HCT116 (cell line): ENCODE measurements around the gene NFKB2. TPM values are rescaled to one million over a fixed set of nuclear protein-coding genes. Genes with fewer than 3 reads are reported as not detected.

Experiments
- ATAC-seq: fragments of 200-7000 bp; cut with Tn5 transposase; 2 replicates; pipeline ENCODE4 v1.9.1; 2020; ENCODE audit warnings: mild to moderate bottlenecking, moderate library complexity
- BruUV-seq: library from RNA; stranded (reverse); fragments of 400-500 nt; replicated peaks from 2 replicates; lab custom pipeline; 2021; lab: Mats Ljungman, UMichigan
- CTCF ChIA-PET: fragments of 300-600 bp; sonication (Branson Sonifier 250); formaldehyde crosslinking; loops from one replicate; lab custom pipeline; 2021; ENCODE audit warnings: antibody characterized with exemption; lab: Charles Lee
- POLR2A ChIA-PET: fragments of 300-600, 350-600 bp; sonication (Branson Sonifier 250); formaldehyde crosslinking; loops from one replicate; lab custom pipeline; 2021; ENCODE audit warnings: antibody characterized with exemption; lab: Charles Lee
- RAD21 ChIA-PET, 2 experiments: fragments of 300-600 bp; sonication (Branson Sonifier 250); formaldehyde crosslinking; loops; one replicate each; lab custom pipeline; 2023; ENCODE audit warnings: low total read pairs in 2 of 2; ENCODE audit not compliant: uncharacterized antibody in 2 of 2, unreplicated experiment in 2 of 2, low non-redundant PET in 1 of 2; lab: Charles Lee
- DNase-seq: peaks from one replicate; pipeline ENCODE4 v3.0.0-alpha.2; 2010; ENCODE audit warnings: low read depth, low spot score
- H2AFZ ChIP-seq: fragments of 200-600 bp; shearing (Covaris generic), sonication (generic); 2 replicates; pipeline ENCODE4 v1.6.1; 2017; ENCODE audit warnings: low read depth, mixed run types, mixed read lengths, antibody characterized with exemption, low read length; ENCODE audit not compliant: poor library complexity, severe bottlenecking
- H3K27ac ChIP-seq: 2 replicates; pipeline ENCODE4 v1.5.1; 2012; ENCODE audit warnings: low read depth, low read length
- H3K27me3 ChIP-seq: fragments of 200-600 bp; sonication (generic); 2 replicates; pipeline ENCODE4 v1.6.1; 2016; ENCODE audit warnings: mixed run types, low read length, mixed read lengths; ENCODE audit not compliant: insufficient read depth
- H3K36me3 ChIP-seq, 2 experiments: fragments of 200-500 bp in 1 of 2; fragments of 200-600 bp in 1 of 2; sonication (Bioruptor generic) in 1 of 2; sonication (generic) in 1 of 2; 2 replicates each; pipeline versions ENCODE4 v1.5.1 to v1.6.1; 2014 to 2016; ENCODE audit warnings: low read length in 2 of 2, inconsistent platforms in 1 of 2, mixed read lengths in 1 of 2, mixed run types in 1 of 2; ENCODE audit not compliant: insufficient read depth in 2 of 2, control insufficient read depth in 1 of 2
- H3K4me1 ChIP-seq, 2 experiments: fragments of 200-600 bp in 1 of 2; sonication (generic) in 1 of 2; 2 replicates each; pipeline versions ENCODE4 v1.5.1 to v1.6.1; 2012 to 2017; ENCODE audit warnings: low read length in 2 of 2, inconsistent platforms in 1 of 2, mild to moderate bottlenecking in 1 of 2, mixed read lengths in 1 of 2, mixed run types in 1 of 2, moderate library complexity in 1 of 2; ENCODE audit not compliant: insufficient read depth in 2 of 2, control insufficient read depth in 1 of 2
- H3K4me2 ChIP-seq: fragments of 200-600 bp; sonication (generic); 2 replicates; pipeline ENCODE4 v1.6.1; 2017; ENCODE audit warnings: mixed run types, low read length, mixed read lengths
- H3K4me3 ChIP-seq, 2 experiments: fragments of 200-600 bp in 1 of 2; sonication (generic) in 1 of 2; replicated peaks in 1 of 2; 2 replicates each; pipeline ENCODE4 v1.5.1; 2011 to 2016; ENCODE audit warnings: low read length in 2 of 2, control low read depth in 1 of 2, low read depth in 1 of 2, mild to moderate bottlenecking in 1 of 2, mixed read lengths in 1 of 2, mixed run types in 1 of 2
- H3K79me2 ChIP-seq: fragments of 200-600 bp; sonication (generic); 2 replicates; pipeline ENCODE4 v1.6.1; 2017; ENCODE audit warnings: mild to moderate bottlenecking, mixed run types, low read length, moderate library complexity, mixed read lengths; ENCODE audit not compliant: insufficient read depth
- H3K9ac ChIP-seq: fragments of 200-600 bp; sonication (generic); 2 replicates; pipeline ENCODE4 v1.6.1; 2016; ENCODE audit warnings: low read length, mixed read lengths
- H3K9me2 ChIP-seq: fragments of 200-600 bp; sonication (generic), shearing (Covaris generic); 2 replicates; pipeline ENCODE4 v1.6.1; 2017; ENCODE audit warnings: mixed run types, mild to moderate bottlenecking, moderate library complexity; ENCODE audit not compliant: insufficient read depth
- H3K9me3 ChIP-seq, 2 experiments: fragments of 200-500 bp in 1 of 2; fragments of 200-600 bp in 1 of 2; sonication (Bioruptor generic) in 1 of 2; sonication (generic) in 1 of 2; 2 replicates each; pipeline ENCODE4 v1.6.1; 2014 to 2017; ENCODE audit warnings: low read length in 2 of 2, mixed read lengths in 2 of 2, inconsistent platforms in 1 of 2, low read depth in 1 of 2, mild to moderate bottlenecking in 1 of 2, mixed run types in 1 of 2, moderate library complexity in 1 of 2; ENCODE audit not compliant: control insufficient read depth in 1 of 2, insufficient read depth in 1 of 2
- H4K20me1 ChIP-seq: fragments of 200-600 bp; sonication (generic), shearing (Covaris generic); 2 replicates; pipeline ENCODE4 v1.6.1; 2017; ENCODE audit warnings: mixed run types, mild to moderate bottlenecking, moderate library complexity; ENCODE audit not compliant: insufficient read depth
- CEBPB ChIP-seq: IDR thresholded peaks from 2 replicates; pipeline ENCODE4 v1.6.1; 2012; ENCODE audit warnings: low read depth
- CTCF ChIP-seq, 3 experiments: fragments of 200-600 bp in 1 of 3; sonication (generic) in 1 of 3; IDR thresholded peaks in 2 of 3; conservative IDR thresholded peaks in 1 of 3; 2 replicates each; pipeline ENCODE4 v1.5.1; 2012 to 2017; ENCODE audit warnings: low read depth in 2 of 3, low read length in 2 of 3, antibody characterized with exemption in 1 of 3, borderline replicate concordance in 1 of 3, control low read depth in 1 of 3, mild to moderate bottlenecking in 1 of 3, mixed read lengths in 1 of 3, mixed run types in 1 of 3, moderate library complexity in 1 of 3; ENCODE audit not compliant: insufficient read depth in 1 of 3
- EZH2 ChIP-seq: fragments of 200-600 bp; sonication (generic); IDR thresholded peaks from 2 replicates; pipeline ENCODE4 v1.6.1; 2017; ENCODE audit warnings: antibody characterized with exemption, mixed run types
- EZH2phosphoT487 ChIP-seq: fragments of 200-600 bp; IDR thresholded peaks from 2 replicates; pipeline ENCODE4 v1.6.1; 2018; ENCODE audit warnings: antibody characterized with exemption, borderline replicate concordance
- FOSL1 ChIP-seq: IDR thresholded peaks from 2 replicates; pipeline ENCODE4 v1.6.1; 2012; ENCODE audit warnings: low read depth
- POLR2A ChIP-seq: IDR thresholded peaks from 2 replicates; pipeline ENCODE4 v1.7.0; 2011; ENCODE audit warnings: borderline replicate concordance; ENCODE audit not compliant: insufficient read depth, insufficient read length; ENCODE audit errors: extremely low read depth
- POLR2AphosphoS5 ChIP-seq: IDR thresholded peaks from 2 replicates; pipeline ENCODE4 v1.6.1; 2011; ENCODE audit warnings: mild to moderate bottlenecking, low read depth, low read length, moderate library complexity
- ZBTB33 ChIP-seq: IDR thresholded peaks from 2 replicates; pipeline ENCODE4 v1.6.1; 2011; ENCODE audit warnings: mild to moderate bottlenecking, low read length, moderate library complexity; ENCODE audit not compliant: insufficient replicate concordance; ENCODE audit errors: extremely low read depth
- ZNF274 ChIP-seq: fragments of 200-500 bp; sonication (Bioruptor generic); IDR thresholded peaks from 2 replicates; pipeline ENCODE4 v1.6.1; 2014; ENCODE audit warnings: mild to moderate bottlenecking, low read depth, low read length, inconsistent platforms
- intact Hi-C: fragments of 100-400 bp; cut with micrococcal nuclease; formaldehyde crosslinking; loops from 2 replicates; pipeline ENCODE4 v1.10.0; 2022
- total RNA-seq: library from RNA; stranded (reverse); gene quantifications from one replicate; pipeline ENCODE4 v1.2.1, GENCODE V29; 2021; ENCODE audit not compliant: unreplicated experiment

The NFKB2 gene
- total RNA-seq, 1 experiment from 2014 or later: 115 TPM

- TF ChIP-seq ZBTB33 (no peak), CEBPB (no peak), POLR2AphosphoS5 (no peak), POLR2A (no peak), FOSL1 (no peak)
Observed at GRCh38 chr10:102394801-102395399, 605 bp upstream of the NFKB2 start (continued).

GRCh38 chr10:102396317-102396650 lies 779 bp downstream of the NFKB2 start:
- H3K79me2 ChIP-seq: peaks cover 13% of the 10 kb centered on the region; the same call in 1 of the 2 replicates

More at GRCh38 chr10:102396317-102396650, 779 bp downstream of the NFKB2 start:
- Histone ChIP-seq H2AFZ (no peak overlapping the region), H3K9me2 (no peaks in the 10 kb centered on the region), H3K27me3 (no peaks in the 10 kb centered on the region), H3K4me2 (peak overlapping the region; percentile 99), H3K4me3 (peak overlapping the region; percentile 75 to 92), H4K20me1 (no peaks in the 10 kb centered on the region), H3K27ac (peak overlapping the region; percentile 77), H3K9ac (peak overlapping the region; percentile 91), H3K9me3 (no peaks in the 10 kb centered on the region), H3K36me3 (peaks cover 6 to 24% of the 10 kb centered on the region in 2 experiments; a peak in 3 of 4 replicates), H3K4me1 (peaks cover 21 to 65% of the 10 kb centered on the region in 2 experiments)
- ChIA-PET CTCF (interaction anchor here (0.9 to 9.3 kb wide), 8 partner anchors 8 to 1527 kb away, joined by 3 to 154 read pairs (median 22); partner anchors contain the start of gene ELOVL3), POLR2A (interaction anchor here (0.7 to 2.6 kb wide), 2 partner anchors 9 to 166 kb away, joined by 3 to 14 read pairs; no protein-coding TSS in a partner anchor), RAD21 (no interaction called here)
- ATAC-seq (no peak), DNase-seq (no peak)
- TSS peak; percentile 53 for BruUV-seq
- no peak for TF ChIP-seq ZNF274
- TF ChIP-seq CEBPB: no peak
- TF ChIP-seq EZH2phosphoT487: no peak
- no peak for TF ChIP-seq EZH2
- TF ChIP-seq CTCF (IDR thresholded peaks at IDR 0.05 in 2 of 3, conservative IDR thresholded peaks at IDR 0.05 in 1 of 3; ENCODE audit: borderline replicate concordance in 1 of 3, insufficient read depth in 1 of 3, low read depth in 2 of 3, low read length in 2 of 3): no peak
- intact Hi-C loops: no loop called here
